ENCODE measurements around the gene B4GALNT1.
"Not testable (repeated sequence)": the region's sequence is repeated elsewhere in the genome, so short reads cannot be mapped to it uniquely, and the experiment has no call there.

Gene B4GALNT1

GRCh38 chr12:57636731-57637130, 3.7 kb upstream of the B4GALNT1 start:
- DNase-seq, result not testable (repeated sequence)

GRCh38 chr12:57632073-57632957, 686 bp downstream of the B4GALNT1 start:
- DNase-seq, result no peak

DNA sequence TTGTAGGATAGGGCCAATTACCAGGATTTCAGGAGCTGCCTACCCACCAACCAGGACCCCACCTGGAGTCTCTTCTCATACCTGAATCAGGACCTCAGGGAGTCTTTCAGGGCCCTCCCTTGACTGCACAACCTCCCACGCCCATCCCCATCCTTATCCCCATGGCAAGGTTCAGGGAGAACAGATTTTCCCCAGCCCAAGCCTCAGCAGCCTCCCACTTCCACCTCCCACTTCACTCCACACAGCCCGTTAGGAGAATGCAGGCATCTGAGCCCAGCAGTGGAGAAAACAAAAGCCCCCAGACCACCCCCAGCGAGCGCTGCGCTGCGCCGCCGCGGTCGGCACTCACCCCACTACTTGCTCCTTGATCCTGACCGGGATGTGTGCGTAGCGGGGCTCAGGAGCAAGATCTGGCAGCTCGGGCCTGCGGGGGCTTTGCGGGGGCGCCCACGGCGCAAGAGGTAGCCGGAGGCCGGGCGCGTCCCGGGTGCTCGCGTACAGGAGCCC, 1.4 kb downstream of the B4GALNT1 start:
- no peak for DNase-seq

DNA sequence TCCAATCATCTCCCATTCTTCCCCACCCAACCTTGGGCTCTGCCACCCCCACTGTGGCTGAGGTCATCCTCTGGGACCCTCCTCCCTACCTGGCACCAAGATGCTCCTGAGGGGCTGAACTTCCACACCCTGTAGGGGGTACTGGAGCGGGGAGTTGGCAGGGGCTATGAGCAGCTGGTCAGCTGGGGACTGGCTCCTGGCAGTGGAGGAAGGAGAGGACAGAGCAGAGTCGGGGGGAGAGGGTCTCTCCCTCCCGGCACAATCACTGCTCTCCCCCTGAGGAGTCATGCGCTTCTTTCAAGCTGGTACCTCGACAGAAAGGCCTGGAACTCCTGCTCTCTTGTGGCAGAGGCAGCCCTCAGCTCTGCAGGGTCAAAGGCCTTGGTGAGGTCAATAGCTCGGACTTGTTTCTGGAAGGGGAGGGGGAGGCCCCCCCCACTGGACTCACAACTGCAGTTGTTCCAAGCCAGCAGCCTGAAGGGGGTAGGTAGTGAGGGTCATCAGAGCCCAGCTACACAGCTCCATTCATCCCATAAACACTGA, 2.0 kb downstream of the B4GALNT1 start:
- DNase-seq, result no peak

DNA sequence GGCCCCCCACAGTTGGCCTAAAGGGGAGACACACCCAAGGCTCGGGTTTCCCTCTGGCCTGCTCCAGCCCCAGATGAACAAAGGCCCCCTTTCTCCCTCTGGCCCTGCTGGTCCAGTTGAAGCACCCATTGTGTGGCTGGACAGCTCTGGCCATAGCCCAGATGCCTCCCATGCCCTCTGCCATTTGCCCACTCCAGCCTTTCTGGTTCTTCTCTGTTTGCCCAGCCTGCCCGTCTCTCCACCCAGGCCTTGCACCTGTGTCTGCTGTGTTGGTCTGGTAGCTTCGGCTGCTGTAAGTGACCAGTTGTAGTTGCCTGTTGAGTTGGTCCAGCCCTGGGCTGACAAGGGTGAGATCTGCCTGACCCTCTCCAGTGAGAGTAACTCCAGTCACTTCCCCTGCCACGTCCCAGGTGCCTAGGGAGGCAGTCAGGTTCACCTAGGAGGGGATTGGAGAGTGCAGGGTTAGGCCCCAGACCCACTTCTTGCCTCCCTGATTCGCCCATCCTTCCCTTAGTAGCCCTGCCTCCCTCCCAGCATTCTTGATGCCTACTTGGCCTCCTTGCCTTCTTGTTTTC, 3.0 kb downstream of the B4GALNT1 start:
- DNase-seq, result no peak

DNA sequence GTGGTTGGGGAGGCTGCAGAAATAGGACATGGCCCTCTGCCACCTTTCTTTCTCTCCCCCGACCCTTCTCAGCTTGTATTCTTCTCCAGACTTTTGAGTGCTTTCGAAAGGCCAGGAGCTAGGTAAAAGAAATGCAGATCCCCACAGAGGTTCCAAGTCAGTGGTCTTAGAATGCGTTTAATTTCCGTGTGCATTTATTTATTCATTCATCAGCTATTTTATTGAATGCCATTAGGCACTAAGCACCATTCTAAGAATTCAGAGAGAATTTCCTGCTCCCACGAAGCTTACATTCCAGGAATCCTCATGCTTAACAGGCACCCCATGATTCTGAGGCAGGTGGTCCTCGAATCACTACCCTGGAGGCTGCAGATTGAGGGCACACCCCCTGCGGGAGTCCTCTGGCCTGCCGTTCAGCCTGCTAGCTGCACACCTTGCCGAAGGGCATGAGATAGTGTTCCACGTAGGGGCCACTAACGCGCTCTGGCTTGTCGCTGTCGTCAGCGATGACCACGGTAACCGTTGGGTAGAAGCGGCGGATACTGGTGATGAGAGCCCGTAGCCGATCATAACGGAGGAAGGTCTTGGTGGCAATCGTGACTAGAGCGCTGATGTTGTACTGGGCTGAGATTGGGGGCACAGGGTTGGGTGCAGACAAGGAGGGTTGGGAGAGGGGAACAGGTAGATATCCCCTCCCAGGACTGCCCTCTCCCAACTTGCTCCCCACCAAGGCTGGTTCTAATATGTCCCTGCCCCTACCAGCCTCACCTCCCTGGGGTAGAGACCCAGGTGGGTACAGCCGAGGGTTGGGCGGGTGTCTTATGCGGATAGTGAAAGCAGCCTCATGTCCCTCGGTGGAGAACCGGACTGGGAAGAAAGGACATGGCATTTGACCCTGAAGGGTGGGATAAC, 4.5 kb downstream of the B4GALNT1 start:
- no peak for DNase-seq

DNA sequence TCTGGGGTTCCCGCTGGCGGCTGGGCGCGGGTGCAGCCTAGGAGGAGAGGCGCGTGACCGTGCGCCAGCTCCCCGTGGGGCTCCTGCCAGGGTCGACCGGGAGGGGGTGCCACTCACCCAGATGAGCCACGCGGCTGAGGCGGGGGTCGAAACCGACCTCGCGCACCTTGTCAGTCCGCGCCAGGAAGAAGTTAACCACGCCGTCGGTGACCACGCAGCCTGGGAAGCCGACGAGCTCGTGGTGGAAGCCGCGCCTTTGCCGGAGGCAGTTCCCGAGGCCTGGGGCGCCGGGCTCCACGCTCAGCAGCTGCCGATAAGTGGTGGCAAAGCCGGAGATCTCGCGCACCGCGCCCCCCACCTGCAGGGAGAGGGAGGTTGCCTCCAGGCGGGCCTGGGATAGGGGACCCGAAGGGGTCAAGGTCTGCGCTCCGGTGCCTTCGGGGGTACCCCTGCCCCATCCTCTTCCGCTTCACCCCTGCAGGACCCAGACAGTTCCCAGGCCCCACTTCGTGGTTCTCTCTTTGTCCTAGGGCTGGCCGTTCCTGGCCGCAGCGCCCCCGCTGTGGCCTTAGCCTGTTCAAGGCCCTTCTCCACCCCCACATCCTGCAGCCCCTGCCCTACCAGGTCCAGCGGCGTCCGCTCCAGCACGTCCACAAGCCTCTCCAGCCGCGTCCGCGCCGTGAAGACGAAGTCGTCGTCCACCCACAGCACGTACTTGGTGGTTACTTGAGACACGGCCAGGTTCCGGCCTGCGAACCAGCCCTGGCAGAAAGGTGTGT, 5.3 kb downstream of the B4GALNT1 start:
- DNase-seq, result no peak

DNA sequence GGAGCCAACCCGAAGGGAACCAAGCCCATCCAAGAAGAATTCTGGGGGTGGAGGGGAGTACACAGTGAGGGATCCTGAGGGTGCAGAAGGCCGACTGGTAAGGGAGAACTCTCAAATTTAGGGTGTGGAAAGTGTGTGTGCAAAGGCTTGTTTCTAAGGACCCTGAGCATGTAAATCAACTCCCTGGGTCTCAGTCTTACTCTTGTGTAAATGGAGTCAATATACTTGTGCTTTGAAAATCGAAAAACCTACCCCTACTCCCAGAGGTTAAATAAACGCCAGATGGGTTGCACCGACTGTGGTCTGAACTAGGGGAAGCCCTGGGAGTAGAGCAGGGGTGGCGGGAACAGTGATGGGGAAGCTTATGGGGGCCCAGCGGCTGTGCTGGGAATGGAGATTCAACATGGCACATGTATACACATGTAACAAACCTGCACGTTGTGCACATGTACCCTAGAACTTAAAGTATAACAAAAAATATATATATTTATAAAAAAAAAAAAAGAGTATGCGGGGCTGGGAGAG, 6.0 kb downstream of the B4GALNT1 start:
- DNase-seq, result no peak

DNA sequence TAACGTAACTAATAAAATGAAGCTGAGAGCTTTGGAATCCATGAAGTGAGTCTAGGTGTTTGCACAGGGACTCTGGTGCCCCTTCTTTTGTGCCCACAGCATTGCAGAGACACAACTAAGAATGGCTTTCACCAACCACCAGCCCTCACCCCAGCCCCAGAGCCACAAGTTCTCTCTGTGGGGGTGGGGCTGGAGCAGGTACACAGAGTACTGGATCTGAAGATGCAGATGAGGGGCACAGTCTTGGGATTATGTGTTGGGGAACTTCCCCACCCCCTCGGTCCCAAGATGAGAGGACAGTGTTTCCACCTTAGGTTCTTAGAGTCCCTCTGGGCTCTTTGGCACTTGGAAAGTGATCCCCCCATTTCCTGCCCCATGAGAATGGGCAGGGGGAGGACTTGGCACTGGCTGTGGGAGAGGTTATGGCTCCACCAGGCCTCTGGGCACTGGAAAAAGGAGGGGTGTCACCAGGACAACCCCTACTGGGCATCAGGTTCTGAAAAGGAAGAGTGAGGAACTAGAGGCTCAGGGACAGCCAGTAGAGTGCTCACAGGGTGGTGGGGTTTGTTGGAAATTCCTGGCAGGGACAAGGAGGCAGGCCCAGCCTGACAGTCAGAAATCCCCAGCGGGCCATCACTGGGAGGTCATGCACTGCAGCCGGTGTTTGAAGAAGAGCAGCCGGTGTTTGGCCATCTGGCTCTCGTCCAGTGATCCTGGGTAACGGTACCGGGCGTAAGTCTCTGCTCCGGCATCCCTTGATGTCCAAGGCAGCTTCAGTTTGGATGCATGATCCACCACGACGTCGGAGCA, 6.7 kb downstream of the B4GALNT1 start:
- DNase-seq, result no peak

- DNase-seq, result no peak
Measured at GRCh38 chr12:57625261-57626032, 7.6 kb downstream of the B4GALNT1 start.

GRCh38 chr12:57624441-57625220, 8.4 kb downstream of the B4GALNT1 start:
- DNase-seq, result no peak

- DNase-seq, result no peak
Measured at GRCh38 chr12:57623811-57624390, 9.1 kb downstream of the B4GALNT1 start.

DNA sequence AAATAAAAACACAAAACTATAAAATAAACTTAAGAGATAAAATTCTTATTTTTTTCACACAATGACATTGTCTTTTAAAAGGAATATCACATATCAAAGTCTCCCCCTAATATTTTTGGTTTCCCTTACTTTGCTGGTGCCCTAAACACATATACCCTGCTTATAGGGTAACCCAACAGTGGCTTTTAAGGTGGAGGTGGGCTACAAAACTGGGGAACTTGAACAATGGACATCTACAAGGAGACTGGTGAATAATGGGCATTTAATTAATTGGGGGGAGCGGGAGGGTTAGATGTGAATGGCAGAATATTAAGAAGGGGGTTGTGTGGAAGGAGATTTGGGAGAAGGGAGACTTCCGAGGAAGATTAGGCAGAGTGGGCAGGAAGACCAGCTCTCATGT, 9.6 kb downstream of the B4GALNT1 start:
- no peak for DNase-seq

- no peak for DNase-seq
Measured at GRCh38 chr12:57622293-57623245, 10.4 kb downstream of the B4GALNT1 start.

DNA sequence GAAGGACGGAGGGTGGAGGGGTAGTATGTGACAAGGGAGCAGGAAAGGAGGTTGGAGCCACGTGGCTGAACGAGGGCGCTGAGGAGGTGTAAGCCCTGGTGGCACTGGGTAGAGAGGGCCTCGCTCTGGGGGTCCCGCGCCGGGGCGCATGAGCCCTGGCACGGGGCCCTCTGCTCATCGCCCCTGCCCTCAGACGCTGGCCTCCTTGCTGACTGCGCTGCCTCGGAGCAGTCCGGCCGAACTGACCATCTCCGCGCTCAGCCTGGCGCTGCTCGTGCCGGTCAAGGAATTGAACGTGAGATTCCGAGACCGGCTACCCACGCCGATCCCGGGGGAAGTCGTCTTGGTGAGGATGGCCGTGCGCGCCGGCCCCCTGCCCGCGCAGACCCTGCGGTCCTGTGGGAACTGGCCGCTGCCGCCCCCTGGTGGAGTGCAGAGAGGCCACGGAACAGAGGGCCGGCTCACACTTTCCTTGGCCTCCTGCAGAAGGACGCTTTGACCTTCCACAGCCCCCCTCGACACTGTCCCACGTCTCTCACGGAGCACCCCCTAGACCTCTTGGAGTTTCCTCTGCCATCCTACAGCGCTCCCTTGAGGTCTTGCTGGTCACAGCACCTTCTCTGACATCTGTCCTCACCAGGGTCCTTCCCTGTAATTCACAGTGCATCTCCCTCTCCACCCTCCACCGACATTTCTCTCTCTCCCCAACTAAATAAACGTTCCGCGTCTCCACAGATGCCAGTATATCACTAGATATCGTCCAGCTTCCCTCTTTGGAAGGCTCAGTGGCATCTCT, 11.3 kb downstream of the B4GALNT1 start:
- DNase-seq, result no peak

GRCh38 chr12:57620936-57621496, 12.0 kb downstream of the B4GALNT1 start:
- DNase-seq, result no peak

Measured in NCI-H2081 treated with DMSO at 0.1 percent for 48 hours (cell line).